ENCODE data around the gene TRMO. TPM values are rescaled to one million over a fixed set of nuclear protein-coding genes. Genes with fewer than 3 reads are reported as not detected.
A peak's percentile ranks its signal among the peaks of the same experiment; 100 is the strongest.

Gene TRMO
- total RNA-seq, 1 donor: 23.9 TPM

GRCh38 chr9:97940233-97940632 is 17.9 kb upstream of the TRMO start:
- DNase-seq (ENCODE audit: insufficient read length, low spot score, missing footprints): no peak
- Histone ChIP-seq H2AFZ (ENCODE audit: low read length) (no peak overlapping the region), H3K27ac (ENCODE audit: low read depth, low read length) (no peak overlapping the region), H3K4me1 (ENCODE audit: insufficient read depth, low read length) (no peaks in the 10 kb centered on the region), H4K20me1 (ENCODE audit: insufficient read depth, low read length) (no peaks in the 10 kb centered on the region), H3K79me2 (ENCODE audit: insufficient read depth, low read length) (no peaks in the 10 kb centered on the region), H3K4me2 (ENCODE audit: insufficient read depth, low read length) (no peak overlapping the region), H3K4me3 (ENCODE audit: insufficient read depth, low read length) (no peak overlapping the region), H3K36me3 (ENCODE audit: insufficient read depth, low read length) (no peaks in the 10 kb centered on the region), H3K9me3 (ENCODE audit: low read depth, low read length) (no peaks in the 10 kb centered on the region), H3K27me3 (ENCODE audit: insufficient read depth, low read length) (peaks cover 82% of the 10 kb centered on the region)
- TF ChIP-seq, protein P1, sequence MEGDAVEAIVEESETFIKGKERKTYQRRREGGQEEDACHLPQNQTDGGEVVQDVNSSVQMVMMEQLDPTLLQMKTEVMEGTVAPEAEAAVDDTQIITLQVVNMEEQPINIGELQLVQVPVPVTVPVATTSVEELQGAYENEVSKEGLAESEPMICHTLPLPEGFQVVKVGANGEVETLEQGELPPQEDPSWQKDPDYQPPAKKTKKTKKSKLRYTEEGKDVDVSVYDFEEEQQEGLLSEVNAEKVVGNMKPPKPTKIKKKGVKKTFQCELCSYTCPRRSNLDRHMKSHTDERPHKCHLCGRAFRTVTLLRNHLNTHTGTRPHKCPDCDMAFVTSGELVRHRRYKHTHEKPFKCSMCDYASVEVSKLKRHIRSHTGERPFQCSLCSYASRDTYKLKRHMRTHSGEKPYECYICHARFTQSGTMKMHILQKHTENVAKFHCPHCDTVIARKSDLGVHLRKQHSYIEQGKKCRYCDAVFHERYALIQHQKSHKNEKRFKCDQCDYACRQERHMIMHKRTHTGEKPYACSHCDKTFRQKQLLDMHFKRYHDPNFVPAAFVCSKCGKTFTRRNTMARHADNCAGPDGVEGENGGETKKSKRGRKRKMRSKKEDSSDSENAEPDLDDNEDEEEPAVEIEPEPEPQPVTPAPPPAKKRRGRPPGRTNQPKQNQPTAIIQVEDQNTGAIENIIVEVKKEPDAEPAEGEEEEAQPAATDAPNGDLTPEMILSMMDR (IDR thresholded peaks at IDR 0.05; ENCODE audit: extremely low read depth, low read depth, low read length): no peak

- Histone ChIP-seq H3K9me3 (ENCODE audit: low read depth, low read length) (no peaks in the 10 kb centered on the region), H3K79me2 (ENCODE audit: insufficient read depth, low read length) (no peaks in the 10 kb centered on the region), H3K4me3 (ENCODE audit: insufficient read depth, low read length) (no peak within 1 kb of the TSS), H2AFZ (ENCODE audit: low read length) (no peak within 1 kb of the TSS), H3K36me3 (ENCODE audit: insufficient read depth, low read length) (no peaks in the 10 kb centered on the region), H3K27ac (ENCODE audit: low read depth, low read length) (no peak within 1 kb of the TSS), H4K20me1 (ENCODE audit: insufficient read depth, low read length) (no peaks in the 10 kb centered on the region), H3K4me1 (ENCODE audit: insufficient read depth, low read length) (no peaks in the 10 kb centered on the region), H3K27me3 (ENCODE audit: insufficient read depth, low read length) (peaks cover 82% of the 10 kb centered on the region), H3K4me2 (ENCODE audit: insufficient read depth, low read length) (no peak within 1 kb of the TSS)
- TF ChIP-seq, protein P1 (IDR thresholded peaks at IDR 0.05; ENCODE audit: extremely low read depth, low read depth, low read length): no peak
- no peak for DNase-seq (ENCODE audit: insufficient read length, low spot score, missing footprints)
These were observed 15.9 kb upstream of the TRMO start, which contains the start of gene HEMGN for GRCh38 chr9:97938081-97938644. HEMGN (minus strand) TSS chr9:97938172; CDS start chr9:97938136, 36 bp downstream.

DNA sequence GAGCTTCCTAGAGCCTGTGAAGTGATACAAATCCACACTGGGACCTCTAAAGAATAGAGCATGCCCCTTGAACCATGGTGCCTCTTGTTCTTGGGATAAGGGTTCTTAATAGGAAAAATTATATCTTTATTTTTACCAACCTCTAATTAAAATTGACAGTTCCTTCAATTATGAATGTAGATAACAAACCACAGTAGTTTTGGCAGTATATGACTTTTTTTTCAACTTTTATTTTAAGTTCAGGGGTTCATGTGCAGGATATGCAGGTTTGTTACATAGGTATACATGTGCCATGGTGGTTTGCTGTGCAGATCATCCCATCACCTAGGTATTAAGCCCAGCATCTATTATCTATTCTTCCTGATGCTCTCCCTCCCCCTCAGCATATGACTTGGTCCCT is 14.7 kb upstream of the TRMO start:
- H2AFZ ChIP-seq (ENCODE audit: low read length): no peak overlapping the region
- no peaks in the 10 kb centered on the region for H4K20me1 ChIP-seq (ENCODE audit: insufficient read depth, low read length)
- peaks cover 74% of the 10 kb centered on the region for H3K27me3 ChIP-seq (ENCODE audit: insufficient read depth, low read length)
- H3K4me2 ChIP-seq (ENCODE audit: insufficient read depth, low read length): no peak overlapping the region
- no peaks in the 10 kb centered on the region for H3K9me3 ChIP-seq (ENCODE audit: low read depth, low read length)
- H3K79me2 ChIP-seq (ENCODE audit: insufficient read depth, low read length): no peaks in the 10 kb centered on the region
- no peak overlapping the region for H3K4me3 ChIP-seq (ENCODE audit: insufficient read depth, low read length)
- no peak overlapping the region for H3K27ac ChIP-seq (ENCODE audit: low read depth, low read length)
- TF ChIP-seq, protein P1 (IDR thresholded peaks at IDR 0.05; ENCODE audit: extremely low read depth, low read depth, low read length): no peak
- no peaks in the 10 kb centered on the region for H3K4me1 ChIP-seq (ENCODE audit: insufficient read depth, low read length)
- DNase-seq (ENCODE audit: insufficient read length, low spot score, missing footprints): no peak
- H3K36me3 ChIP-seq (ENCODE audit: insufficient read depth, low read length): no peaks in the 10 kb centered on the region

DNA sequence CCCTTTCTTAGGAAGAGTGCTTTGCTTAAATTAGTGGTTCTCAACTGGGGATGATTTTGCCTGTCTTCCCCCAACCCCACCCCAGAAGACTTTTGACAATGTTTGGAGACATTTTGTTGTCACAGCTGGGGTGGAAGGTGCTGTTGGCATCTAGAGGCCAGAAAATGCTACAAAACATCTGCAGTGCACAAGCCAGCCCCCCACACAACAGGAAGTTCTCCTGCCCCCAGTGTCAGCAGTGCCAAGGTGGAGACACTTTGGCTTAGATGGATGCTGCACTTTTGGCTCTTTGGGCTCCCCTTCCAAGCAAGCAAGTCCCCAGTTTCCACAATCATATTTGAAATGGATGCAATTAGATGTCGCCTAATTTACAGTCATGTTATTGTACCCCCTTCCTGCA is 13.0 kb upstream of the TRMO start:
- Histone ChIP-seq H3K4me1 (ENCODE audit: insufficient read depth, low read length) (no peaks in the 10 kb centered on the region), H3K27me3 (ENCODE audit: insufficient read depth, low read length) (peaks cover 68% of the 10 kb centered on the region), H3K36me3 (ENCODE audit: insufficient read depth, low read length) (no peaks in the 10 kb centered on the region), H3K4me3 (ENCODE audit: insufficient read depth, low read length) (no peak overlapping the region), H3K4me2 (ENCODE audit: insufficient read depth, low read length) (no peak overlapping the region), H3K79me2 (ENCODE audit: insufficient read depth, low read length) (no peaks in the 10 kb centered on the region), H3K27ac (ENCODE audit: low read depth, low read length) (no peak overlapping the region), H4K20me1 (ENCODE audit: insufficient read depth, low read length) (no peaks in the 10 kb centered on the region), H2AFZ (ENCODE audit: low read length) (no peak overlapping the region), H3K9me3 (ENCODE audit: low read depth, low read length) (no peaks in the 10 kb centered on the region)
- peak; percentile 8 for DNase-seq (ENCODE audit: insufficient read length, low spot score, missing footprints)
- TF ChIP-seq, protein P1 (IDR thresholded peaks at IDR 0.05; ENCODE audit: extremely low read depth, low read depth, low read length): no peak

Measured in osteoblast (primary cell).